KOPT-K1 (cell line): ENCODE data around the gene PVALEF.
A peak's percentile ranks its signal among the peaks of the same experiment; 100 is the strongest.

Source experiments
- H3K27ac ChIP-seq: fragments of 200-600 bp; sonication (generic); 2 replicates; pipeline ENCODE4 v1.5.1; 2016; ENCODE audit warnings: antibody characterized with exemption, mild to moderate bottlenecking, low read depth, low read length; ENCODE audit not compliant: poor library complexity, severe bottlenecking
- H3K36me3 ChIP-seq: fragments of 200-600 bp; sonication (generic); 2 replicates; pipeline ENCODE4 v1.5.1; 2017; ENCODE audit warnings: antibody characterized with exemption, mild to moderate bottlenecking, low read length, moderate library complexity; ENCODE audit not compliant: insufficient read depth
- H3K9me3 ChIP-seq: fragments of 200-600 bp; sonication (generic); 2 replicates; pipeline ENCODE4 v1.5.1; 2017; ENCODE audit warnings: antibody characterized with exemption, low read length, mild to moderate bottlenecking; ENCODE audit not compliant: insufficient read depth, poor library complexity, severe bottlenecking

The PVALEF gene

GRCh38 chr17:81208651-81209050 is 43.3 kb downstream of the PVALEF start:
- Histone ChIP-seq H3K36me3 (peaks cover 39% of the 10 kb centered on the region), H3K27ac (no peak overlapping the region), H3K9me3 (no peaks in the 10 kb centered on the region)

DNA sequence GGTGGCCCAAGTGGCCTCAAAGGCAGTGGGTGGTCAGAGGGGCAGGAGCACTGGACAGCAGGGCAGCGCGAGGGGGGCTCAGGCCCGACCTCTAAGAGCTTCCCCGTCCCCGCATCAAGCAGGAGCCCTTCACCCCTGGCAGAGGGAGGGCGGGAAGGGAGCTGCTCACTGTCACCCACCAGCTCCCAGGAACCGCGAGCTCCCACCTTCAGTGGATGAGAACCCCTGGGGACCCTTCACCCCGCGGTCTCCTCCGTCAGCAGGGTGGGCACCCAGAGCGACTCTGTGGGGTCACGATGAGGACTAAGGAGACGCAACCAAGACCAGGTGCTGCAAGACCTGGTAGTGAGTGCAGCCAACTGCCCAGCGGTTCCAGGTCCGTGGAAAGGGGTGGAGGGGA is 43.8 kb downstream of the PVALEF start:
- H3K36me3 ChIP-seq = peaks cover 34% of the 10 kb centered on the region
- H3K9me3 ChIP-seq = no peaks in the 10 kb centered on the region
- no peak overlapping the region for H3K27ac ChIP-seq

- no peak overlapping the region for H3K27ac ChIP-seq
- peaks cover 25% of the 10 kb centered on the region for H3K36me3 ChIP-seq
- H3K9me3 ChIP-seq = no peaks in the 10 kb centered on the region
Measured at GRCh38 chr17:81210466-81210865, 45.2 kb downstream of the PVALEF start.

DNA sequence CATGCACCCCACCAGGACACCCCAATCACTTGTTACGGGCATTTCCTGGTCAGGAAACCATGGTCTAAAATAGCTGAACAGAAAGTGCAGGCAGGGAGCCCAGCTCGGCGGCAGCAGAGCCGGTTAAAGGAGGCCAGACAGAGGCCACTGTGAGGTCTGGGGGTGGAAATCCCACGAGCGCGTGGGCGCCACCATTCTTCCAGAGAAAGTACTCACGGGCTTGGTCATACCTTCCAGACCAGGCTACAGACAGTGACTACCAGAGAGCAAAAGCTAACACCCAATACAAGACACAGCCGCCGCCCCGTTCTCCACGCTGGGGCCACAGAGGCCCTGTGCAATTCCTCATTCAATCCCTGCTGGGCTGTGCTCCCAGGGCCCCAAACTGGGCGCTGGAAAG is 45.6 kb downstream of the PVALEF start:
- Histone ChIP-seq H3K36me3 (peaks cover 22% of the 10 kb centered on the region), H3K27ac (no peak overlapping the region), H3K9me3 (no peaks in the 10 kb centered on the region)

- Histone ChIP-seq H3K36me3 (peaks cover 20% of the 10 kb centered on the region; the same call in 1 of the 2 replicates), H3K9me3 (no peaks in the 10 kb centered on the region), H3K27ac (no peak overlapping the region)
Measured at GRCh38 chr17:81212365-81212764, 47.1 kb downstream of the PVALEF start.

- H3K9me3 ChIP-seq = no peaks in the 10 kb centered on the region
- no peak overlapping the region for H3K27ac ChIP-seq
- peaks cover 28% of the 10 kb centered on the region for H3K36me3 ChIP-seq
Measured at GRCh38 chr17:81213978-81214377, 48.7 kb downstream of the PVALEF start.

DNA sequence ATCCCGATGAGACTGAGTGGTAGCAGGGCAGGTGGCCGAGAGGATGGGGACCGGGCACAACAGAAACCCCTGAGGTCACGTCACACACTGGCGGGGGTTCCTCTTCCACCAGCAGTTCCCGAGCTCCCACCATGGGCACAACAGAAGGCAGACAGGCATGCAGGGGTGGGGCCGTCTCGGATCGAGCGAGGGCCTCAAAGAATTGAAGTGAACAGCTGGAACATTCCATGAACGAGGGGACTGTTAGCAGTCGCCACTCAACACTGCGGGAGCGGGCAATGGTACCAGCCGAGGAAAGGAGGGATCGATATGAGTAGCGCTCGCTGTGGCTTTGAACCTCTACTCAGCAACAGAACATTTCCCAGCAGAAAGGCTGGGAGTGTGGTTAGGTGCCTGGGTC is 52.2 kb downstream of the PVALEF start:
- H3K27ac ChIP-seq = no peak overlapping the region
- peaks cover 39% of the 10 kb centered on the region for H3K36me3 ChIP-seq

GRCh38 chr17:81218459-81218858 is 53.2 kb downstream of the PVALEF start:
- Histone ChIP-seq H3K9me3 (no peaks in the 10 kb centered on the region), H3K36me3 (peaks cover 39% of the 10 kb centered on the region), H3K27ac (no peak overlapping the region)

More for the DNA sequence above, 52.2 kb downstream of the PVALEF start:
- no peaks in the 10 kb centered on the region for H3K9me3 ChIP-seq

- no peaks in the 10 kb centered on the region for H3K9me3 ChIP-seq
- H3K36me3 ChIP-seq = peaks cover 39% of the 10 kb centered on the region
- no peak overlapping the region for H3K27ac ChIP-seq
Measured at GRCh38 chr17:81218991-81219390, 53.7 kb downstream of the PVALEF start.

DNA sequence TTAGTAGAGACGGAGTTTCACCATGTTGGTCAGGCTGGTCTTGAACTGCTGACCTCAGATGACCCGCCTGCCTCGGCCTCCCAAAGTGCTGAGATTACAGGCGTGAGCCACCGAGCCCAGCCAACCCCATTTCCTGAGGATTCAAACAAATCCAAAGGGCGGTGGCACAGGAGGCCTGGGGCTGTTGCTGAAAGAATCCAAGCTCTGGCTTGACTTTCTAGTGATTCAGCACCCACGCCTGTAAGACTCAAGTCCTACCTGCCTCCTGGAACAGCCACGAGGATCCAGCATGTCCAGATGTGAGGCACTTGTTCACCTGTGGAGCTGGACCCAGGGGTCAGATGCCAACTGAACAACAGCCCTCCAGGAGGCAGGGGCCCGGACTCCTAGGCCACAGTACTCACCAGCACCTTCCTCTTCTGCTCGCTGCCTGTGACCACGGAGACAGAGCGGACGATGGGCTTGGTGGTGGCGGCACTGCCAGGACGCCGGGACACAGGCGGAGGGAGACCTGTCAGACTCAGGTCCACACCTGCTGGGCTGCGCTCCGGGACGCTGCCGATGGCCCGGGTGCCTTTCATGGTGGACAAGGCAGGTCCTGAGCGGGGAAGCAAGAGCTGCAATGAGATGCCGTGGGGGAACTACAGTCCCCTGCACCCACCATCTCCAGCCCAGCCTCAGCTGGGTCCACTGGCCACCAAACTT is 54.3 kb downstream of the PVALEF start:
- Histone ChIP-seq H3K9me3 (no peaks in the 10 kb centered on the region), H3K36me3 (peaks cover 39% of the 10 kb centered on the region), H3K27ac (no peak overlapping the region)

- Histone ChIP-seq H3K36me3 (peaks cover 37% of the 10 kb centered on the region), H3K9me3 (no peaks in the 10 kb centered on the region), H3K27ac (no peak overlapping the region)
Measured at GRCh38 chr17:81221371-81221841, 56.1 kb downstream of the PVALEF start.

GRCh38 chr17:81221842-81222619 is 56.7 kb downstream of the PVALEF start:
- peak overlapping the region; percentile 47 for H3K27ac ChIP-seq
- peaks cover 31% of the 10 kb centered on the region for H3K36me3 ChIP-seq
- H3K9me3 ChIP-seq = no peaks in the 10 kb centered on the region

- Histone ChIP-seq H3K27ac (peak overlapping the region; percentile 47), H3K36me3 (peaks cover 25% of the 10 kb centered on the region)
Measured at GRCh38 chr17:81222620-81222905, 57.3 kb downstream of the PVALEF start.

DNA sequence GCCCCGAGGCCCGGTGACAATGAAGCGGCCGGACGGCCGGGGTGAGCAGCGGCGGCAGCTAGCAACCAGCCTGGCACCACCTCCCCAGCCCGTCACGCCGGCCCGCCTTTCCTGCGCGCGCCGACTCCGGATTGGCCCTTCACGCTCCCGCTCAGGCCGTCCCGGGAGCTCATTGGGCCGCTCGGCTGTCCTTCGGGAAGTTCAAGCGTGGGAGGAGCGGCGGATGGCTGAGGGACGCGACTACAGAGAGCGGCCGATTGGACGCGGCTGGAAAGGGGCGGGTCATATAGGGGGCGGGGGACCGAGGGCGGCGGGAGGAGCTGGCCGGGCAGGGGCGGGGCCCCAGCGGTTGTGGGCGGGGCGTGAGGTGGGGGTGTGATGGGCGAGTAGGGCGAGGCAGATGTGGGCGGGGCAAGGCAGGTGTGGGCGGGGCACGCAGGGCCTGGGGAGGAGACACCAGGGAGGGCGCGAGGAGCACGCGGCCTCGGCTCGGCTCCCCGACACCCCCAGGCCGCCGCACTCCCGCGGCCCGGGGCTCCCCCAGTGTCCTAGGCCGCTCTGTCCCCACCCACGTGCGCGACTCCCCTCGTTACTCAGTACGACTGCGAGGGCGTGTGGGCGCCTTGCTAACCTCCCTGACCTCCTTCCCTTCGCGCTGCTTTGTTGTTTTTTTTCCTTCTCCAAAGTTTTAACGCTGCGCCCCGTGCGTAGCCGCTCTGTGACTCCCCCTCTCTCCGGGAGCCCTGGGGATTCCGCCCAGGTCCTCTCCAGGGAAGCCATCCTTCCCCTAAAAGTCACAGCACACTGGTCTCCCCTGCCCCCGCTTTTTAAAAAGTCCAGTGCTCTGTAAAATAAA is 57.8 kb downstream of the PVALEF start, which contains the start of gene CEP131:
Gene CEP131 (minus strand): TSS at position 60 of the 856 bp plus-strand sequence. CDS start 2,909 bp downstream, outside the sequence.
- Histone ChIP-seq H3K9me3 (no peaks in the 10 kb centered on the region), H3K27ac (peak within 1 kb of the TSS; percentile 47), H3K36me3 (peaks cover 21% of the 10 kb centered on the region)

More at GRCh38 chr17:81222620-81222905, 57.3 kb downstream of the PVALEF start:
- no peaks in the 10 kb centered on the region for H3K9me3 ChIP-seq

DNA sequence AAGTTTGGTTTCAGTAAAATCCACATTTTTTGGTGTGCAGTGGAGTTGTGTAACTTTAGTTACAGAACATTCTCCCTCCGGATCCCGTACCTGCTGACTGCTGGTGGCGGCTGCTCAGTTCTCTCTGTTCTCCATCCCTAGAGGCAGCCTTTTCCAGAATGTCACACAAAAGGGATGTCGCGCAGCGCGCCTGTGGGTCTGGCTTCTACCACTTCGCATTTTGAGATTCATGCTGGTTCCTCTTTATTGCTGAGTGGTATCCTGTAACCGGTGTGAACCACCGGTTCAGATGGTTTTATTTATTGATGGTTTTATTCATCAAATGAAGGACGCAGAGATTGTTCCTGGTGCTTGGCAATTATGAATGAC is 58.4 kb downstream of the PVALEF start:
- Histone ChIP-seq H3K27ac (no peak overlapping the region), H3K9me3 (no peaks in the 10 kb centered on the region), H3K36me3 (peaks cover 21% of the 10 kb centered on the region; the same call in 1 of the 2 replicates)
